ENCODE measurements around the gene MUCL3.

DNA sequence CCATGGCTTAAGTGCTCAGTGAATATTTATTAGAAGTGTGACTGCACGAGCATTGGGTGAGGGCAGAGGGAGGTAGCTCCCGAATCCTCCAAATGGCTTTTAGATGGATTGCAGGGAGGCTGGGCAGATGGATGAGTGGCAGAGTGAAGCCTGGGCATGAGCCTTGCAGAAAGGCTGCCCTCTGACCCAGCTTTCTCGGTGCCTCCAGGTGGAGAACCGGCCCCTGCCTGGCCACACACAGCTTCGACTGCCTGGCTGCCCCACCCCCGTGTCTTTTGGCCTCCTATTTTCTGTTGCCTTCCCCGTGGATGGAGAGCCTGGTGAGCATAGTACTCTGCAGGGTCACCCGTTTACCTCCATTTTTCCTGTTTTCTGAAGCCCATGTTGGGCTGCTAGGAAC is 23.3 kb upstream of the MUCL3 start:
- TF ChIP-seq ZBTB7A (IDR thresholded peaks at IDR 0.05; ENCODE audit: low read depth) = no peak
- TF ChIP-seq FOXM1 (IDR thresholded peaks at IDR 0.05; ENCODE audit: borderline replicate concordance, low read depth) = no peak
- TF ChIP-seq TAF1 (IDR thresholded peaks at IDR 0.05; ENCODE audit: low read depth) = no peak
- no peak for TF ChIP-seq EP300 (IDR thresholded peaks at IDR 0.05; ENCODE audit: borderline replicate concordance)
- TF ChIP-seq CREB1 (IDR thresholded peaks at IDR 0.05; ENCODE audit: low read depth) = no peak

All from Ishikawa (cell line).